Stimulated activated CD4-positive, alpha-beta T cell treated with anti-CD3 and anti-CD28 coated beads, TNF-alpha, amount 100 ng/mL, for 48 hours (primary cell): Measurements from ENCODE around the gene TPRG1L.
A peak's percentile ranks its signal among the peaks of the same experiment; 100 is the strongest.

Source experiments
- DNase-seq, 3 donors: peaks; one replicate each; pipeline ENCODE4 v3.0.0-alpha.2; 2020; ENCODE audit warnings: low read depth in 3 of 3

Gene TPRG1L

DNA sequence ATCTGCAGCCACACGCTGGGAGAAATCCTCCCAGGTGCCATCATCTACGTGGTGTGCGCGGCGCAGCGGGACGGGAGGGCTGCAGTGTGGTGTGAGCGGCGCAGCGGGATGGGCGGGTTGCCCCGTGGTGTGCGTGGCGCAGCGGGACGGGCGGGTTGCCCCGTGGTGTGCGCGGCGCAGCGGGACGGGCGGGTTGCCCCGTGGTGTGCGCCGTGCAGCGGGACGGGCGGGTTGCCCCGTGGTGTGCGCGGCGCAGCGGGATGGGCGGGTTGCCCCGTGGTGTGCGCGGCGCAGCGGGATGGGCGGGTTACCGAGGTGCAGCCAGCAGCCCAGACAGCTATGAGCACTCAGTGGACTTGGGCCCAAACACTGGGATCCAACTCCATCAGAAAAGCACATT lies 20.4 kb downstream of the TPRG1L start:
- DNase-seq, result no peak

DNA sequence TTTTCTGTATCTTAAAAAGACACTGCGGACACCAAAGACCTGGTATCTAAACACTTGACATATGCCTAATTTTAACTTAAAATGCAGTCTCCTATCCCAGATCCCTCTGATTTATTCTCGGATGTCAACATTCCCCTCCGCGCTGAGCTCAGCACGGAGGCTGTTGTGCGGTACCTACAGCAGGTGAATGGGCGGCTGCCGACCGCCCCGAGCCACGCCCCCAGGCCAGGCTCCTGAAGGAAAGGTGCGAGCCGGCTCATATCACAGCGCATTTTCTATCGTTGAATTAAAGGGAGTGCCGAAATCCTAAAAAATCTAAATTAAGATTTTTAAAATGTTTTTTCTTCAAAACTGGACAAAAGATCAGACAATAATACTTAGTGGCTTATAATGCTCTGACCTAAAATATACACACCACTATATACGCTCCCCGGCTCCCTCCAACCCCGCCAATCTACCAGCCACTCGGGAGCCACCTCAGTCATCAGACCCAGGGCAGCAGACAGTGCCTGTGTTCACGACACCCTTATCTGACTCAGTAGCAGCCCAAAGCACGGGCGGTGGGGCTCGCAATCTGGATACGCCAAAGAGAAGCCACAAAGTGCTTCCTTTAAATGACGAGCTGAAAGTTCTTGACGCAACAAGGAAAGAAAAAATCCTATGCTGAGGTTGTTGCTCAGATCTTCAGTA lies 21.0 kb downstream of the TPRG1L start:
- no peak for DNase-seq

DNA sequence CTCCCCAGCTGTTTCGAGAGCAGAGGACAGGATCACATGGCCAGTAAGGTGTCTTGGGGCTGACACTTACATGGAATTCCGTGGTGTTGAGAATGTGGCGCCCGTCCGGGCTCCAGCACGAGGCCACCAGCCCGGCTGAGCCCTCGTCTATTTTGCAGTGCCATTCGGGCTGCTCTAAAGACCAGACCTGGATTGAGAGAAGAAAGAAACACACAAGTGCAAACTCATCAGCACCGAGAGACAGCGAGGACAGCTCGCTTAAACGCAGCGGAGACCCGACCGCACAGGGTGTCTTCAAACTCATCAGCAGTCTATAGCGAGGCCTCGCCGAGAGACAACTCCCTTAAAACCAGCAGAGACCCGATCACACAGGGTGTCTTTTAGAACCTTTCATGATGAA lies 21.8 kb downstream of the TPRG1L start:
- no peak for DNase-seq

DNA sequence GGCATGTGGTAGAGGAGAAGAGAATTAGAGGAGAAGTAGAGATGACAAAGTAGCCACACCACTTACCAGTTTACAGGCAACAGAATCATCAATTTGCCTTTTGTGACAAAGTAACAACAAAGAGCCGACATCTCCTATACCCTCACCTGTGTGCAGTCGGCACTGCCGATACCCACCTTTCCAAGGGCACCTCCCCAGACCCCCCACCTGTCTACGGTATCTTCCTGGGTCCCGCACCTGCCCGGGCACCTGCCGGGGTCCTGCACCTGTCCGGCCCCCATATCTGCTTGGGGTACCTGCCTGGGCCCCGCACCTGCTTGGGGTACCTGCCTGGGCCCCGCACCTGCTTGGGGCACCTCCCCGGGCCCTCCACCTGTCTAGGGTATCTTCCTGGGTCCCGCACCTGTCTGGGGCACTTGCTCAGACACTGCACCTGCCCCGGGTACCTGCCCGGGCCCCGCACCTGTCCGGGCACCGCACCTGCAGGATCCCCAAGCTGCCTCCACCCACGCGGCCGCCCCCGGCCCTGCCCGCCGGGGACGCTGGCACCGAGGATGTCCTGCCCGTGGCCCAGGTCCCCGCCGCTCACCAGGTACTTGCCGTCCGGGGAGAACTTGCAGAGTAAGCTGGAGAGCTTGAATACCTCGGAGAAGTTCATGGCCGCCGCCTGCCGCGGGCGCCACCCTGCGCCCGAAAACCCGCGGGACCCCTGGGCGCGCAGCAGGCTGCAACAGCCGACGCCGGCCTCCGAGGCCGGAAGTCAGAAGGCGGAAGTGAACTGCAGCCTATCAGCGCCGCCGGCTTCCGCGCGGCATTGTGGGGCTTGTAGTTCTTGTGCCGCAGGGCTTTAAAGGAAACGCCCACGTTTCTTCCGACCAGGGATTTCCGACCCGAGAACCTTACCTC lies 24.8 kb downstream of the TPRG1L start, which contains the start of gene WRAP73:
WRAP73 (minus strand) TSS at position 762 of the 906 bp plus-strand sequence; CDS start at position 658, 104 bp downstream.
- peak; percentile 75 to 88 (median 86) for DNase-seq

DNA sequence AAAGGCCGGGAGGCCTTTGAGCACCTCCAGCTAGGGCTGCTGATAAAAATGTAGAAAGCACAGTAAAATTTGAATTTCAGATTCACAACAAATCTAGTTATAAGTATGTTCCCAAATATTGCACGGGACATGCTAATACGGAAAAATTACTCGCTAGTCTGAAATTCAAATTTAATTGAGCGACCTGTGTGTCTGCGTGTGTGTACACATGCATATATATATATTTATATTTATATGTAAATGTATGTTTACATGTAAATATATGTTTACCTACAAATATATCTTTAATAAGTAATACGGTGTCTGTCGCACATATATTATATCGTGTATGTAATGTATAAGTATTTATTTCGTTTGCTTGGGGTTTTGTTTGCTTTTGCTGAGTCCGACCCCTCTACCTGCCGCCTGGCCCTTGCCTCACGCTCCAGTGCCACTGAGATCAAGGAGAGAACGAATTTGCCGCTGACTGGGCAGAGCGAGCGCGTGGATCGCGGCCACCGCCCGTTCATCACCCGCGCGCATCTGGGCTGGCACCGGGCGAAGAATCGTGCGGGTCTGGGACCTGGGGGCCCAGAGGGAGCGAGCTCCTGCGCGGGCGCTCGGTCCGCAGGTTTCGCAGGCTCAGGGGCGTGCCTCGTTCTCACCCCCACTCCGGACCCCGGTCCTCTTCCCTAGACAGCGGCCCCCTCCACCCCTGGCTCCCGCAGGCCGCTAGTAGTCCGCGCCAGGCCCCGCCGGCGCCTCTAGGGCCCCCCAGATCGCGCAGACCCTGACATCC lies 25.6 kb downstream of the TPRG1L start:
- no peak for DNase-seq

DNA sequence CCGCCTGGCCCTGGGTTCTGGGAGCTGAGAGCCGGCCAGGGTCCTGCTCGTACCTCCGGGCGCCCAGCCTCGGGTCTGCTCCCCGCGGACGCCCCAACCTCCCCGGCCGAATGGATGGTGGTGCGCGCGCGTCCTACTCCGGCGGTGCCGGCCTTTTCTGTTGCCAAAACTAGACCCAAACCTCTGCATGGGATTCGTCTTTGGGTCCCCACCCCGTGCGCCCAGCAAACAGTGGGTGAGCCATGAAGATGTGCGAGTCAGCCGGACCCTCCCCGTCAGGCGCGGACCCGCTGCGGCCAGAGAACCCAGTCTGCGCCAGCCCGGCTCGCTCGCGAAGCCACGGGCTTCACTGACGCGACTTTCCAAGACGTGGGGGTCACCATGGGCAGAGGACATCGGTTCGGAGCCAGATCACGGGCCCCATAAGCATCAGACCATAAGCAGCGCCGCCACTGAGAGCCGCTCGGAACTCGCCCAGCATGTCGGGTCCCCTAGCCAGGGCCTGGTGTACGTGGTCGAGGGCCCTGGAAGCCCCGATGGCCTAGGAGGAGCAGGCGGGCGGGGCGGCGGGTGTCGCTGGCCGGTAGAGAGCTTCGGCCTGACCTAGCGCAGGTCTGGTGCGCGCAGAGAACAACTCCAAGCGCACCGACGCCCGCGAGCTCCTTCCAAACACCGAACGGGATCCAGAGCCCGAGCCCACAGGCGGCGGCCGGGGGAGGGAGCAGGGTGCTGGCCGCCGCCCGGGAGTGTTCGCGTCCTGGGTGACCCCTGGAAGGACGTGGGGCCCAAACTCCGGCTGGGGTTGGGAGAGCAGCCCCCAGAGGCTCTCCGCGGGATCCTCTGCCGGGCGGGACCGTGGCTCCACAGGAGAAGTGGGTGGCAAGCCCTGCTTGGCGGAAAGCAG lies 26.5 kb downstream of the TPRG1L start:
- DNase-seq, result no peak

DNA sequence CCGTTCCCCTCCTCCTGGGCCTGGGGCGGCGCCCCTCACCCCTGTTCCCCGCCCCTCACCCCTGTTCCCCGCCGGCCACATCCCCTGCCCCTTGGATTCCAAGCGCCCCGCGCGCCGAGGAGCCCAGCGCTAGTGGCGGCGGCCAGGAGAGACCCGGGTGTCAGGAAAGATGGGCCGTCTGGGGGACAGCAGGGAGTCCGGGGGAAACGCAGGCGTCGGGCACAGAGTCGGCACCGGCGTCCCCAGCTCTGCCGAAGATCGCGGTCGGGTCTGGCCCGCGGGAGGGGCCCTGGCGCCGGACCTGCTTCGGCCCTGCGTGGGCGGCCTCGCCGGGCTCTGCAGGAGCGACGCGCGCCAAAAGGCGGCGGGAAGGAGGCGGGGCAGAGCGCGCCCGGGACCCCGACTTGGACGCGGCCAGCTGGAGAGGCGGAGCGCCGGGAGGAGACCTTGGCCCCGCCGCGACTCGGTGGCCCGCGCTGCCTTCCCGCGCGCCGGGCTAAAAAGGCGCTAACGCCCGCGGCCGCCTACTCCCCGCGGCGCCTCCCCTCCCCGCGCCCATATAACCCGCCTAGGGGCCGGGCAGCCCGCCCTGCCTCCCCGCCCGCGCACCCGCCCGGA lies 27.2 kb downstream of the TPRG1L start, which contains the start of gene TP73:
TP73 (plus strand) TSS at position 587 of the 618 bp plus-strand sequence. CDS start 29,850 bp downstream, outside the sequence.
- no peak for DNase-seq

DNA sequence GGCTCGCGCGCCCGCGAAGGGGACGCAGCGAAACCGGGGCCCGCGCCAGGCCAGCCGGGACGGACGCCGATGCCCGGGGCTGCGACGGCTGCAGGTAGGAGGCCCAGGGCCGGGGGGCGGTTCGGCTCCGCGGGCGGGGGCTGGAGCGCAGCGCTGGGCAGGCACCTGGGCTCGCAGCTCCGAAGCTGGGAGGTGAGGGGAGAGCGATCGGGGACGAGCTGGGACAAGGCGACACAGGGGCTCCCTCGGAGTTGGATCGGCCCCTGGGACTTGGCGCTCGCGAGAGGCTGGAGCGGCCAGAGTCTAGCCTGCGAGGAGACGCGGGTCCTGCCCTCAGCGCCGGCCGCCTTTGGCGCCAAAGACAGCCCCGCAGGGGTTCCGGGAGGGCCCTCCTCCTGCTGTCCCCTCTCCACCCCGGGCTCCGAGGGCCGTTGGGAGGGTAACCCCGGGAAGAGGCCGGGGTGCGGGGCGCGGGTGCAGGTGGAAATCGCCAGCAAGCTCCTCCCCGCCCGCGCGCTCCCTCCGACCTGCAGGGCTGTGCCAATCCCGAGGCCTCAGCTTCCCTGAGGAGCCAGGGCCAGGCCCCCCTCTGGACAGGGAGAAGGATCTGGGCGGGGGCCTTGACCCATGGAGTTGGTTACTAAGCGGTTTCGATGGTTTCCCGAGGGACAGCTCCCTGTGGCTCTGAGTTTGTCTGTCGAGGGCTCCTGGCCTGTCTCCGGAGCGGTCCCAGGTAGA lies 27.9 kb downstream of the TPRG1L start:
- DNase-seq, result no peak

DNA sequence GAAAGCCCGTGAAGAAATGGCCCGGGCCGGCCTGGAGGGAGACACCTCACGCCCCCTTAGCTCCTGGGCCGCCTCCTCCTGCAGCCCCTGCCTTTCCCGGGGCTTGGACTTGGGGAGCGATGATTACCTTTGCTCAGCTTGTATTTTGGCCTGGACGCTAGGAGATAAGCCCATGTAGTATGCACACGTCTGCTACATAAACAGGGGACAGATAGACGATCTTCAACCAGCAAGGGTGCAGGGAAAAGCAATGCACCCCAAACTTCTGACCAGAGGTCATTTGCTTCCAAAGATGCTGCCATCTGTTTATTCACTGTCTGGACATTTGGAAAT lies 28.4 kb downstream of the TPRG1L start:
- DNase-seq, result no peak

DNA sequence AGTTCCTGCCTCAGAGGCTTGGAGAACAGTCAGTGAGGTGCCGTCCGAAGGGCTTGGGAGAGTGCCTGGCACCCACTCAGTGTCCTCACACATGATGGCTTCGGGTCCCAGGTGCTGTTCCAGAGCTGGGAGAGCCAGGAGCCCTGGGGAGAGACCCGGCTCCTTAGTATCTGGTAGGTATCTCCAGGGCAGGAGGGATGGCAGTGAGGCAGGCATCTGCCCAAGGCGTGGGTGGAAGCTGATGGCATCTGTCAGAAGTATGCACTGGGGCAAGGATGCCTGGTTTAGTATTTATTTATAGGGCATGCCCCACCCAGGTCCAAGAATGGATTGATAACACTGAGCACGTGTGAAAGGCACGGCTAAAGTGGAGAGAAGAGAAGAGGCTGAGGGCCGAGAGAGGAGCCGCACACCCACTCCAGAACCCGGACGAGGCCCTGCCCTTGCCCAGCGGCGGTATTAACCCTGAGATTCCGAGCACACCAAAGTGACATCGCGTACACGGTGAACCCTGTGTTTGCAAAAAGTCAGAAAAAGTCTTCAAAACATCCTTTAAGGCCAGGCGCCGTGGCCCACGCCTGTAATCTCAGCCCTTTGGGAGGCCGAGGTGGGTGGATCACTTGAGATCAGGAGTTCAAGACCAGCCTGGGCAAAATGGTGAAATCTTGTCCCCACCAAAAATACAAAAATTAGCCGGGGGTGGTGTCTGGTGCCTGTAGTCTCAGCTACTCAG lies 29.9 kb downstream of the TPRG1L start:
- no peak for DNase-seq

DNA sequence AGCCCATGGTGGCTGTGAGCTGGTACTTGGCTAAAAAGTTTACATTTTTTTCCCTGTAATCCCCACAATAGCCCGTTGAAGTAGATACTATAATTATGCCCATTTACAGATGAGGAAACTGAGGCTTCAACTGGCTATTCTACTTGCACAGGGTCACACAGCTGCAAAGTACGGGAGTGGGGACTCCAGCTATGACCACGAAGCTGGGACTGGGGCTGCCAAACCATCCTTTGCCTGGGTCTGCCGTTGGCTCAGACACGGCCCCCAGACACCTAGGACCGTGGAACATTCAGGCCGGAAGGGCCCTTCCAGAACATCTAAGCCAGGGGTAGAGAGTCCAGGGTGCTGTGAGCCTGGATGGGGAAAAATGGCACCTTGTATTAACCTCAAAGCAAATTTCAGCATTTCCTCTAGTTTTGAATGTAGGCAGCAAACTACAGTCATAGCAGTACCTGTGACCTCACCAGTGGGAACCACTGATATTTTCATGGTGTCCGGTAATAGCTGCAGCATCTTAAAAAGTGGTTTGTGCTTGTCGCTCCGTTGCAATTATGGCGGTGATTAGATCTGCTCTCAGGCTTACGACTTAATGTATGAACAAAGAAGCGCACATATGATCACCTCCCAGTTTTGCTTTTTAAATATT lies 31.8 kb downstream of the TPRG1L start:
- DNase-seq, result no peak

DNA sequence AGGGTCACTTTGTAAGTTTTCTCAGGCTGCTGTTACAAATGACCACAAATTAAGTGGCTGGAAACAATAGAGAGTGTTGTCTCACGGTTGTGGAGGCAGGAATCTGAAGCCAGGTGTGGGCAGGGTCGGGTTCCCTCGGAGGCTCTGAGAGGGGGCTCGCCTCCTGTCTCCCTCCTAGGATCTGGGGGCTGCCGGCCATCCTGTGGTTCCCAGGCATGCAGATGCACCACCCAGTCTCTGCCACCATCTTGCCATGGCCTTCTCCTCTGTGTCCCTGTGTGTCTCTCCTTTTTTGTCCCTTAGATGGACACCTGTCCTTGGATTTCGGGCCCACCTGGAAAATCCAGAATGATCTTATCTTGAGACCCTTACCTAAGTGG lies 32.3 kb downstream of the TPRG1L start:
- DNase-seq, result no peak

DNA sequence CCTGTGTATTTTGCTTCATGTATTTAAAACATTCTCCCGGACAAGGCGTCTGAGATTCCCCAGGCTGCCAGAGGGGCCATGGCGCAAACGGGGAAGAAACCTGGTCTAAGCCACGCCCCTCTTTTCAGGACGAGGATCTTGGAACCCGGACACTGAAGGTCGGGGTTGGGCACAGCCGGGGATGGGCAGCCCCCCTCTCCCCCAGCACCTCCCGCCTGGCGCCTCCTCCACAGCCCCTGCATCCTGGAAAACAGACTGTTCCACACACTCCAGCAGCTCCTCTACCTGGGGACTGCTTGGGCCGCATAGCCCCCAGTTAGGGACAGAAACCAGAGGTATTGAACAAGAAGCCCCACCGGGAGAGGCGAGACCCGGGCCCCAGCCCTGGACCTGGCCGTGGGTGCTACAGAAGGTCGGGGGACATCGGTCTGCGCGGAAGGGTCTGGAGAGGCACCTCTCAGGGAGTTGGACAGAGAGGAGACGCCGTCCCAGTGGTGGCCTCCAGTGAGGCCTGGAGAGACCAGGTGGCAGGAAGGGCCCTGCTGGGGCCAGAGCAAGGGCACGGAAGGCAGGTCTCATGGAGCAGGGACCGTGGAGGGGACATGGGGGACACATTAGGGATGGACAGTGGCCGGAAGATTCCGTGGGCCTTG lies 32.9 kb downstream of the TPRG1L start:
- DNase-seq, result no peak

DNA sequence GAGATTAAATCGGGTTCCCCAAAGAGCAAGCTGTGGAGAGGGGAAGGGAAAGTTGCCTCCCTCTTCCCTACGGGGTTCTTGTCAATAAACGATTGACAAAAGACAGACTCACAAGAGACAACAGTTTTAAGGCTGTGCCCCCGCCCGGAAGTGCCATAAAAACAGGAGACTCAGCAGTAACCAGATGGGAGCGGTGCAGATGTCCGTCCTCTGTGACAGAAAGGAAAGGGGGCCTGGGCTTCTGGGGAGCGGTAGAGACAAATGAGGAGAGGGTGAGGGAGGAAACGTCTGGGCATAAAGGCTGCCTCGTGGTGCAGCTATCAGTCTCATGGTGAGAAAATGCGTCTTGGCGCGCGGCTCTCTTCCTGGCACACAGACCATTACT lies 33.4 kb downstream of the TPRG1L start:
- DNase-seq, result no peak

DNA sequence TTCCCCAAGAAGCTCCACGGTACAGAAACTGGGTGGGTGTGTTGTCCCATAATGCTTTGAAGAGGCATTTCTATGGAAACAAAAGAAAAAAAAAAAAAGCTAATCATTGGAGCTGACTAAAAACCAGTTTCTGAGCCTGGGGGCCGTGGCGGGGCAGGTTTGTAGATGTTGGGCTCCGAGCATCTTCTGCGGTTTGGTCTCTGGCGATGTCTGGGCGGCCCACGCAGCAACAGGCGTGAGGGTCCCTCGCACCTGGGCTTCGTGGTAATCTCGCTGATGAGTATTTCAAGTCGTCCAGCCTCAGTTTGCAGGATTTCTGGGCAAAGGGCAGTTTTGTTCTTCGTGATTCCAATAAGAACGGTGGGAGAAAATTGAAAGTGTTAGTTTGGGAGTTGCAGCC lies 34.3 kb downstream of the TPRG1L start:
- DNase-seq, result no peak

DNA sequence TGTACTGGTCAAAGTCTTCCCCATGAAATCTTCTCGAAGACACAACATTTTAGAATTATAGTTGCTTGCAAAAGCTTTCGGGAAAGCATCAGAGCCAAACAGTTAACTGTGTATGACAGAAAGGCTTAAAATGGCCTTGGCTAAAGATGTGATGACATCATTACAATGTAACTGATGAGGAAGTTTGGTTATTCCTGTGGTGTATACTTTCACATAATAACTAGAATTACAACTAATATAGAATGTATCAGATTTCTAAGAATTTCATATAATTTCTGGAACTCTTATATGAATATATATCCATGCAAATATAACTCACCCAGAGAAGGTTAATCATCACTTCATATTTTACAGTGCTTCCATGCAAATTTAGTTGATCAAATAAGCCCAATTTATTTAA lies 35.9 kb downstream of the TPRG1L start:
- DNase-seq, result no peak

DNA sequence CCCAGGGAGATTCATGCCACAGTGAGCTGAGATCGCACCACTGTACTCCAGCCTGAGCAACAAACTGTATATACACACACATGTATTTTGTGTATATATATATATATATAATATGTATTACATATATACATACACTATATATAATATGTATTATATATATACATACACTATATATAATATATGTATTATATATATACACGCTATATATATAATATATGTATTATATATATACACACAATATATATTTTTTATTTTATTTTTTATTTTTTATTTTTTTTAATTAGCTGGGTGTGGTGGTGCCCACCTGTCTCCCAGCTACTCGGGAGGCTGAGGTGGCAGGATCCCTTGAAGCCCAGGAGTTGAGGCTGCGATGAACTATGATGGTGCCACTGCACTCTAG lies 36.8 kb downstream of the TPRG1L start:
- DNase-seq, result no peak

DNA sequence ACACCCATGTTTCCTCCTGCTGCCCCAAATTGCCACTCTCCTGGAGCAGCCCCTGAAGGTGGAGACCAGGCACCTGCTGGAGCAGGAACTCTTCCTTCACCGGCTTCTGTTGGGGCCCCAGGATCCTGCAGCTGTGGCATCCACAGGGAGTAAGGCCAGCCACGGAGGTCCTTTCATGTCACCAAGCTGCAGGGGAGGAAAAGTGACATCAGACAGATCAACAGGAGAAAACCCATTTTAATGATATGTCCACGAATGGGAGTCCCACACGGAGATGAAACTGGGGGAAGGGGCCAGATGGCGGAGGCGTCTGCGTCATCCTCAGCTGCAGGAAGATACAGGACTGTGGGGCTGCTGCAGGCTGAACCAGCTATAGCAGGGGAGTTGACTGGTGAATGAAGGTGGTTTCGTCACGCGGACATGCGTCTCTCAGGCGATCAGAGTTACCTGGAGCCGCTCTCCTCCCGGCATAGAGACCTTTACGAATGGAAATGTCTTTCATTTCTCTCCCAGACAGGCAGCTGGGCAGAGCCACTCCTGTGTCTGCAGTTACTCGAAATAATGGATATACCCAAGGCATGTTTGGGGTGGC lies 37.4 kb downstream of the TPRG1L start:
- DNase-seq, result no peak
